Skeletal muscle tissue (tissue), 4 donors: Measurements from ENCODE around the gene FBXO33. TPM values are rescaled to one million over a fixed set of nuclear protein-coding genes. Genes with fewer than 3 reads are reported as not detected.
A peak's percentile ranks its signal among the peaks of the same experiment; 100 is the strongest.

Experiments used
- H3K27ac ChIP-seq: one replicate; pipeline ENCODE4 v1.7.0; 2013; ENCODE audit warnings: mild to moderate bottlenecking, low read depth, low read length, inconsistent platforms
- H3K27me3 ChIP-seq, 3 donors: one replicate each; pipeline ENCODE4 v1.7.0; 2013; ENCODE audit warnings: low read length in 3 of 3; ENCODE audit not compliant: control insufficient read depth in 3 of 3, insufficient read depth in 3 of 3
- H3K36me3 ChIP-seq, 3 donors: one replicate each; pipeline ENCODE4 v1.7.0; 2013; ENCODE audit warnings: low read length in 3 of 3; ENCODE audit not compliant: control insufficient read depth in 3 of 3, insufficient read depth in 3 of 3
- H3K4me1 ChIP-seq, 3 donors: one replicate each; pipeline ENCODE4 v1.7.0; 2013; ENCODE audit warnings: low read length in 3 of 3, mild to moderate bottlenecking in 3 of 3; ENCODE audit not compliant: control insufficient read depth in 3 of 3, insufficient read depth in 3 of 3
- H3K4me3 ChIP-seq, 3 donors: one replicate each; pipeline ENCODE4 v1.7.0; 2013; ENCODE audit warnings: low read length in 3 of 3
- H3K9ac ChIP-seq, 3 donors: one replicate each; pipeline ENCODE4 v1.7.0; 2013; ENCODE audit warnings: low read length in 3 of 3, mild to moderate bottlenecking in 3 of 3, moderate library complexity in 2 of 3, low read depth in 1 of 3
- H3K9me3 ChIP-seq, 3 donors: one replicate each; pipeline ENCODE4 v1.7.0; 2013; ENCODE audit warnings: low read length in 3 of 3; ENCODE audit not compliant: control insufficient read depth in 3 of 3
- total RNA-seq: library from RNA; depleted of rRNA; stranded (reverse); fragments of >200 nt; gene quantifications from one replicate; pipeline ENCODE4 v1.2.3, GENCODE V29; 2014
- donor health status: Osteomylitis.

FBXO33 gene
- total RNA-seq, 1 donor from 2014 or later = 10.4 TPM

- no peaks in the 10 kb centered on the region for H3K27me3 ChIP-seq
- no peaks in the 10 kb centered on the region for H3K9me3 ChIP-seq
- H3K9ac ChIP-seq = no peak overlapping the region
- no peak overlapping the region for H3K27ac ChIP-seq
- no peak overlapping the region for H3K4me3 ChIP-seq
- H3K36me3 ChIP-seq = no peaks in the 10 kb centered on the region
- H3K4me1 ChIP-seq = no peaks in the 10 kb centered on the region
These were observed 19.6 kb upstream of the FBXO33 start for GRCh38 chr14:39451811-39452210.

GRCh38 chr14:39447175-39447661, 15.0 kb upstream of the FBXO33 start:
- Histone ChIP-seq H3K4me1 (peaks cover 0 to under 1% (median 0%) of the 10 kb centered on the region in 3 donors), H3K27me3 (no peaks in the 10 kb centered on the region), H3K9ac (no peak overlapping the region), H3K27ac (no peak overlapping the region), H3K9me3 (no peaks in the 10 kb centered on the region), H3K36me3 (no peaks in the 10 kb centered on the region), H3K4me3 (no peak overlapping the region)

DNA sequence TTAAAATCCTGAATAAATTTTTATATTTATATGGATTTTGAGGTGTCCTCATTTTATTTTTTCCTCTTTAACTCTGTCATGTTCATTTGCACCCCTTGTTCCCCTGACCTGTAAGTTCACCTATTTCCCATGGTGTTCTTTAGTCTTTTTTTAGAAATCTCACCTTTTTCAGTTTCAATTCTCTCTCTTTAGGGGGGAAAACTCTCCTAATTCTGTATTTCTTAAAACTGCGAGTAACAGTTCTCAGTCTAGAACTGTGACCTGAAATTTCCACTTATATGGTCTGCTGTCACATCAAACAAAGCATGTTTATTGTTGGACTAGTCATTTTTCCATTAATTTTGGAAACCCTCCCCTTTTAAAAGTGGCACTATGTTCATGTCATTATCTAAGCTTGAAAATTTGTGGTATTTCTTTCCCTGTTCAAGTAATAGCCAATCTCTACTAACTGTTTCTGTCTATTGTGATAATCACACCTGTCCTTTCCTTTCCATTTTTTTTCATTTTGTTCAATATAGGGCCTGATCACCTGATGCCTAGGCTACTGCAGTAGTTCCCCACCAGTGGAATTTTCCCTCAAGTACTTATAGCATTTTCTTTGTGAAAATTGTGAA, 14.0 kb upstream of the FBXO33 start:
- Histone ChIP-seq H3K4me3 (no peak overlapping the region), H3K9ac (no peak overlapping the region), H3K27me3 (no peaks in the 10 kb centered on the region), H3K36me3 (no peaks in the 10 kb centered on the region), H3K27ac (no peak overlapping the region), H3K9me3 (peaks cover 0 to 3% (median 0%) of the 10 kb centered on the region in 3 donors), H3K4me1 (peaks cover 0 to 7% (median 6%) of the 10 kb centered on the region in 3 donors)

GRCh38 chr14:39442293-39442692, 10.1 kb upstream of the FBXO33 start:
- H3K9ac ChIP-seq = no peak overlapping the region
- peaks cover 0 to 7% (median 6%) of the 10 kb centered on the region in 3 donors for H3K4me1 ChIP-seq
- no peak overlapping the region for H3K27ac ChIP-seq
- no peaks in the 10 kb centered on the region for H3K36me3 ChIP-seq
- H3K27me3 ChIP-seq = no peaks in the 10 kb centered on the region
- H3K4me3 ChIP-seq = peak overlapping the region in 2 of 3 donors; percentile 29 to 33
- peaks cover 0 to 3% (median 0%) of the 10 kb centered on the region in 3 donors for H3K9me3 ChIP-seq

DNA sequence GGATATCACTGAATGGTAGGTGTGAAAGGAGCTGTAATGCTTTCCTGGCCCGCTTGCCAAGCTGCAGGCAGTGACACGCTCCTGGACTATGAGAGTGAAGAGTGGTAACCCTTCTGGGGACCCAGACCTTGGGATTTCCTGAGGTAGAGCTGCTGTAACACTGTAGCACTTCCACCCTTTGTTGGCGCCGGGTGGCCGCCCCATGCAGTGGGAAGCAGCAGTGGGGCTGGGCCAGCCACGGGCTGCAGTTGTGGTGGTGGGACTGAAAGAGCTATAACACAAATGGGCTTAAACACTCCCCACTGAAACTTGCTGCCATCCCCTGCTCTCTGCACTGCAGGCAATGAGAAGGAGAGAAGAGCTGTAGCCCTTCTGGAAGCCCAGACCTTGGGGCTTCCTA, 9.6 kb upstream of the FBXO33 start:
- no peak overlapping the region for H3K9ac ChIP-seq
- H3K4me3 ChIP-seq = peak overlapping the region in 1 of 3 donors; percentile 29
- H3K27me3 ChIP-seq = no peaks in the 10 kb centered on the region
- peaks cover 0 to 3% (median 0%) of the 10 kb centered on the region in 3 donors for H3K9me3 ChIP-seq
- peaks cover 0 to 7% (median 6%) of the 10 kb centered on the region in 3 donors for H3K4me1 ChIP-seq
- H3K27ac ChIP-seq = no peak overlapping the region
- no peaks in the 10 kb centered on the region for H3K36me3 ChIP-seq

DNA sequence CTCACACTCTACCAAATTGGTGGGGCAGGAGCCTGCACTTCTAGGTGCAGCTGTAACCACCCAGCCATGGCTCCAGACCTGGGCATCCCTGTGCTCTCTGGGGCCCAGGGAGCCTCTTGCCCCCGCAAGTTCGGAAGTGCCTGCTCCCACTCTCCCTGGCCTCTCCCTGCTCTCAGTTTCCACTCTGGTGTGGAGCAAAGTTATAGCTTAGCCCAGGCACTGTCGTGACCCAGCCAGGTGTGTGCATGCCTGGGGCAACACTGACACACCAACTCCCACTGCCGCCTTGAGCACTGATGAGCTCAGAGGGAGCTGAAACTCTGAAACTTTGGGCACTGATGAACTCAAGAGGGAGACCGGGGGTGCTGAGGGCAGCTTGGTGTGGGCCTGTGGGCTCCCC, 8.7 kb upstream of the FBXO33 start:
- H3K4me3 ChIP-seq = no peak overlapping the region
- H3K9ac ChIP-seq = no peak overlapping the region
- no peak overlapping the region for H3K27ac ChIP-seq
- H3K27me3 ChIP-seq = no peaks in the 10 kb centered on the region
- peaks cover 0 to 3% (median 0%) of the 10 kb centered on the region in 3 donors for H3K9me3 ChIP-seq
- peaks cover 0 to 7% (median 6%) of the 10 kb centered on the region in 3 donors for H3K4me1 ChIP-seq
- H3K36me3 ChIP-seq = no peaks in the 10 kb centered on the region

DNA sequence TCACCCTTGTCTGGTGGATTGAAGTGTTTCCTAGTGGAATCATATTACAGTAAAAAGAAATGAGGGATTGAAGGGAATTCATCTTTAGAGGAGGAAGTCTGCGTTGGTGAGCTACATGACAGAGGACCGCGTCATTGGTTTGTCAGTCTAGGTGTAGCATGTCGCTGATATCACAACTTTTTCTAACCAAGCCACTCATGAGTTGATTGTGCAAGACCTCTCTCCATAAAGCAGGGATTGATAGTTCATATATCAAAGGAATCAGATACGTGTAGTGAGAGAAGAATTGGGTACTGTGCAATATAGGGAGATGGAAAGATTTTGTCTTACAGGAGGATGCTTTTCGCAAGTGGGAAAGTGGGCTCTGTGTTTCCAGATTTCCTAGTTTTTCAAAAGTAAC, 3.0 kb upstream of the FBXO33 start:
- Histone ChIP-seq H3K36me3 (no peaks in the 10 kb centered on the region), H3K4me3 (no peak overlapping the region), H3K9me3 (no peaks in the 10 kb centered on the region), H3K27ac (no peak overlapping the region), H3K27me3 (no peaks in the 10 kb centered on the region), H3K4me1 (peaks cover 8 to 17% (median 17%) of the 10 kb centered on the region in 3 donors), H3K9ac (no peak overlapping the region)

DNA sequence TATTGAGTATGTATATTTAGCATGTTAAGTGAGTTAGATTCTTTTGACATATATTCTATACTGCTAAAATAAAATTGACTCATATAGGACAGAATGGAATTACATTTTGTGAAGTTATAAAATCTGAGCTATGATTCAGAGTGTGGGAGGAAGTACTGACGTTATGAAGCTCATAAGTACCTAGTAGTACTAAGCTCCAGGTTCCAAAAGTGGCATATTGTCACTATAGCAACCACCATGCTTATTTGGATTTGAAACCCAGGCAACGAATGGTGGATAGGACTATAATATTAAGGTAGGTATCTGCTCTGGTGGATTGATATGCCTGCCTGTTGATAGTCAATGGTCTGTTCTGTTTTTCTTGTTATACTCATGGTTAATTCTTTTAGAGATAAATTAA, 2.2 kb upstream of the FBXO33 start:
- no peak overlapping the region for H3K9ac ChIP-seq
- no peak overlapping the region for H3K4me3 ChIP-seq
- no peak overlapping the region for H3K27ac ChIP-seq
- peaks cover 16 to 25% (median 25%) of the 10 kb centered on the region in 3 donors for H3K4me1 ChIP-seq
- no peaks in the 10 kb centered on the region for H3K36me3 ChIP-seq
- no peaks in the 10 kb centered on the region for H3K9me3 ChIP-seq
- H3K27me3 ChIP-seq = no peaks in the 10 kb centered on the region

GRCh38 chr14:39433452-39433813, 1.2 kb upstream of the FBXO33 start:
- Histone ChIP-seq H3K27ac (peak overlapping the region; percentile 97), H3K4me3 (peak overlapping the region; percentile 92 to 94 (median 94)), H3K9me3 (no peaks in the 10 kb centered on the region), H3K36me3 (no peaks in the 10 kb centered on the region), H3K4me1 (peaks cover 19 to 25% (median 25%) of the 10 kb centered on the region in 3 donors), H3K9ac (peak overlapping the region; percentile 85 to 90 (median 88)), H3K27me3 (no peaks in the 10 kb centered on the region)

DNA sequence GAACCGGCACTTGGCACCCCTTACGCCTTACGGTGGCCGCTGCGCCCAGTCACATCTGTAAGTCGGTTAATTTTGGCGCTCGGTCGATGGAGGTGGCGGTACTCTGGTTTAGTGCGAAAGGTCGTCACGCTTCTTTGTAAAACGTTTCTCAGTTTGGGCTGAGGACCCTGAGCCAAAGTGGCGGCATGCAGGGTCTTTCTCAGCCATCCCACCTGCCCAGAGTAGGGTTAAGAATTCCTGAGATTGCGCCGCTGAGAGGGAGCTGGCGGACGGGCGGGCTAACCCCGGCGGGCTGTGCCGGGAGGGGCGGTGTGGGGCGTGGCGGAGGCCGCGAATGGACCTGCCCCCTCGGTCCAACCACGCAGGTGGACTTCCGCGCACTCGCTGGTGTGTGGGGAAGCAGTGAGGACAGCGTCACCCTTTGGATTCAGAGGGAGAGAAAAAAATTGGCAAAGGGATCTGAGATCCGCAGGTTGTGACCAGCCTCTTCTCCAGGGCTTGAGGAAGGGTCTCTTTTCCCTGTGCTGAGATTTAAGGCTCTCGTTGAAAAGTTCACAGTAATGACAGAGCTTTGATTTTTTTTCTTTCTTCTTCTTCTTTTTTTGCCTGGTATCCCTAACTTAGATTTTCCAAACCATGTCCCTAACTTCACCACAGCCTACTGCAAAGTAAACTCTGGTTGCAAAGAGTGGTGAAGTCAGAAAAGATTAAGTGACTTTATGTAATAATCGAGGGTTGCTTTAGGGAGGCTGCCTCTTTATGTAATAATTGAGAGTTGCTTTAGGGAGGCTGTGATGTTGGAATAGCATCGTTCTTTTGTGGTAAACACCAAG, 602 bp upstream of the FBXO33 start:
- no peaks in the 10 kb centered on the region for H3K27me3 ChIP-seq
- H3K36me3 ChIP-seq = no peaks in the 10 kb centered on the region
- H3K4me3 ChIP-seq = peak overlapping the region; percentile 92 to 94 (median 94)
- peak overlapping the region; percentile 85 to 90 (median 88) for H3K9ac ChIP-seq
- H3K9me3 ChIP-seq = no peaks in the 10 kb centered on the region
- peaks cover 19 to 25% (median 25%) of the 10 kb centered on the region in 3 donors for H3K4me1 ChIP-seq
- H3K27ac ChIP-seq = peak overlapping the region; percentile 97
